ENCODE data around the gene ZNF423. TPM values are rescaled to one million over a fixed set of nuclear protein-coding genes. Genes with fewer than 3 reads are reported as not detected.

Gene ZNF423
- total and polyA plus RNA-seq, 9 of the 15 experiments (the other 6 are each of a cell fraction or from before 2014, with no cell fraction given): not detected

GRCh38 chr16:49726155-49726554 lies 129.8 kb downstream of the ZNF423 start:
- no peak for DNase-seq (ENCODE audit: extremely low read depth in 1 of 4, low spot score in 3 of 4)
- in situ Hi-C loops (cut with MboI) (no loop called here), intact Hi-C loops (cut with micrococcal nuclease) (no loop called here)
- no peak for ATAC-seq
- Histone ChIP-seq H3K27ac (ENCODE audit: extremely low read depth, low read depth, low read length) (no peak overlapping the region), H3K79me2 (ENCODE audit: control insufficient read depth, insufficient read depth, low read length) (no peaks in the 10 kb centered on the region), H3K9me3 (replicated peaks; ENCODE audit: control insufficient read depth, insufficient read depth, low read depth, low read length) (no peaks in the 10 kb centered on the region), H3K4me3 (no peak overlapping the region), H3K36me3 (ENCODE audit: control insufficient read depth, insufficient read depth, low read length) (no peaks in the 10 kb centered on the region), H3K9ac (ENCODE audit: insufficient read depth in 1 of 2, low read depth in 2 of 2, low read length in 2 of 2) (no peak overlapping the region), H3K27me3 (ENCODE audit: control insufficient read depth in 2 of 2, insufficient read depth in 2 of 2, low read length in 2 of 2) (peaks cover 10 to 40% of the 10 kb centered on the region in 2 experiments), H4K20me1 (replicated peaks; ENCODE audit: control insufficient read depth, insufficient read depth, low read length) (no peaks in the 10 kb centered on the region; the same call in 1 of the 2 replicates), H2AFZ (ENCODE audit: low read depth, low read length) (no peak overlapping the region), H3K4me2 (ENCODE audit: insufficient read depth, low read length) (no peak overlapping the region), H3K4me1 (replicated peaks in 1 of 2; ENCODE audit: control insufficient read depth in 2 of 2, insufficient read depth in 2 of 2, low read length in 2 of 2) (no peaks in the 10 kb centered on the region), H3K9me1 (ENCODE audit: control insufficient read depth, insufficient read depth, low read length) (no peaks in the 10 kb centered on the region)
- CTCF ChIA-PET (ENCODE audit: low intra/inter-chr PET ratio): no interaction called here
- POLR2A ChIA-PET: no interaction called here
- 0% methylated on average over 6 of the region's 6 CpGs for WGBS (ENCODE audit: insufficient coverage, low coverage, missing lambda C conversion rate)
- FAIRE-seq: no peak
- TF ChIP-seq OTX1 (CRISPR knock-in tag; IDR thresholded peaks at IDR 0.05): no peak
- TF ChIP-seq ZNF184 (CRISPR knock-in tag; IDR thresholded peaks at IDR 0.05): no peak
- no peak for TF ChIP-seq ZBTB34 (CRISPR knock-in tag; IDR thresholded peaks at IDR 0.05)
- no peak for TF ChIP-seq ZNF695 (CRISPR knock-in tag; IDR thresholded peaks at IDR 0.05)
- no peak for TF ChIP-seq TCF7 (IDR thresholded peaks at IDR 0.05; ENCODE audit: borderline replicate concordance)
- TF ChIP-seq RBM25 (IDR thresholded peaks at IDR 0.05; ENCODE audit: low read depth, low read length, severe bottlenecking): no peak
- no peak for TF ChIP-seq TAF9B (IDR thresholded peaks at IDR 0.05; ENCODE audit: partially characterized antibody)
- TF ChIP-seq TCFL5 (CRISPR knock-in tag; conservative IDR thresholded peaks at IDR 0.05): no peak
- no peak for TF ChIP-seq TEAD4 (IDR thresholded peaks at IDR 0.05; ENCODE audit: low read length)
- no peak for TF ChIP-seq TEAD4 (CRISPR knock-in tag; IDR thresholded peaks at IDR 0.05; ENCODE audit: borderline replicate concordance)
- BruUV-seq (replicated peaks): no TSS peak
